ENCODE results near the gene ZNF30. TPM values are rescaled to one million over a fixed set of nuclear protein-coding genes. Genes with fewer than 3 reads are reported as not detected.

ZNF30 gene
- total RNA-seq, 1 experiment from 2014 or later: 8.3 TPM

- no peak for DNase-seq
- peaks cover 44 to 50% (median 45%) of the 10 kb centered on the region in 3 experiments for H3K36me3 Mint-ChIP-seq (ENCODE audit: insufficient read depth in 1 of 3, low read depth in 3 of 3)
Observed at GRCh38 chr19:34962687-34963572, 36.2 kb downstream of the ZNF30 start.

More at GRCh38 chr19:34962687-34963572, 36.2 kb downstream of the ZNF30 start:
- Histone ChIP-seq H3K27ac (ENCODE audit: insufficient read length, low read depth, low read length) (no peak overlapping the region), H3K79me1 (ENCODE audit: insufficient read depth, low read depth, low read length, poor library complexity, severe bottlenecking) (no peaks in the 10 kb centered on the region), H4K5ac (ENCODE audit: insufficient read length, low read depth, low read length) (no peak overlapping the region), H3K4me2 (ENCODE audit: insufficient read depth, insufficient read length, low read length) (peak overlapping the region; percentile 84), H3K4me1 (ENCODE audit: insufficient read depth, low read length) (peaks cover 6% of the 10 kb centered on the region; the same call in 1 of the 2 replicates), H3K23me2 (ENCODE audit: insufficient read length, low read depth, low read length, poor library complexity, severe bottlenecking) (peaks cover 6% of the 10 kb centered on the region), H2BK20ac (ENCODE audit: low read depth, low read length, poor library complexity, severe bottlenecking) (no peak overlapping the region), H4K20me1 (ENCODE audit: control insufficient read depth, insufficient read depth, insufficient read length) (no peaks in the 10 kb centered on the region), H3K4ac (ENCODE audit: low read depth, low read length) (no peak overlapping the region), H3K14ac (ENCODE audit: insufficient read depth, low read length) (no peak overlapping the region), H3K18ac (ENCODE audit: insufficient read length, low read depth, low read length) (no peak overlapping the region), H2BK5ac (ENCODE audit: insufficient read length, low read length) (no peak overlapping the region), H2BK120ac (ENCODE audit: low read depth, low read length, poor library complexity, severe bottlenecking) (no peak overlapping the region), H3K27me3 (ENCODE audit: insufficient read depth, low read length) (no peaks in the 10 kb centered on the region), H3K79me2 (ENCODE audit: insufficient read depth, low read length) (peaks cover 2% of the 10 kb centered on the region; the same call in 1 of the 2 replicates), H3K56ac (ENCODE audit: insufficient read length, low read depth, low read length) (no peak overlapping the region), H4K91ac (ENCODE audit: insufficient read length, low read depth, low read length) (no peak overlapping the region), H2AFZ (ENCODE audit: low read length) (no peak overlapping the region), H2BK12ac (ENCODE audit: insufficient read length, low read depth, low read length) (no peak overlapping the region), H3K23ac (ENCODE audit: insufficient read length, low read depth, low read length) (no peak overlapping the region), H3T11ph (ENCODE audit: low read length) (no peak overlapping the region), H3K9ac (ENCODE audit: extremely low read depth, insufficient read length, low read length) (no peak overlapping the region), H2AK5ac (ENCODE audit: insufficient read length, low read length) (no peak overlapping the region), H2BK15ac (ENCODE audit: low read depth, low read length) (no peak overlapping the region), H3K9me3 (ENCODE audit: control insufficient read depth, low read depth, low read length) (peaks cover 23% of the 10 kb centered on the region), H4K8ac (replicated peaks; ENCODE audit: insufficient read length, low read depth, low read length) (no peak overlapping the region)
- peaks cover 30% of the 10 kb centered on the region for H3K27me3 Mint-ChIP-seq (ENCODE audit: low read depth)
- H3K9me3 Mint-ChIP-seq: peaks cover 46 to 59% of the 10 kb centered on the region in 2 experiments
- no CpG with 5 or more reads among the region's 14 CpGs for WGBS (ENCODE audit: extremely low coverage, insufficient read length, low lambda C conversion rate)
- H3K4me1 Mint-ChIP-seq: peaks cover 19 to 31% of the 10 kb centered on the region in 2 experiments
- H3K4me3 Mint-ChIP-seq: peak overlapping the region; percentile 82 to 90
- TF ChIP-seq, protein P1, sequence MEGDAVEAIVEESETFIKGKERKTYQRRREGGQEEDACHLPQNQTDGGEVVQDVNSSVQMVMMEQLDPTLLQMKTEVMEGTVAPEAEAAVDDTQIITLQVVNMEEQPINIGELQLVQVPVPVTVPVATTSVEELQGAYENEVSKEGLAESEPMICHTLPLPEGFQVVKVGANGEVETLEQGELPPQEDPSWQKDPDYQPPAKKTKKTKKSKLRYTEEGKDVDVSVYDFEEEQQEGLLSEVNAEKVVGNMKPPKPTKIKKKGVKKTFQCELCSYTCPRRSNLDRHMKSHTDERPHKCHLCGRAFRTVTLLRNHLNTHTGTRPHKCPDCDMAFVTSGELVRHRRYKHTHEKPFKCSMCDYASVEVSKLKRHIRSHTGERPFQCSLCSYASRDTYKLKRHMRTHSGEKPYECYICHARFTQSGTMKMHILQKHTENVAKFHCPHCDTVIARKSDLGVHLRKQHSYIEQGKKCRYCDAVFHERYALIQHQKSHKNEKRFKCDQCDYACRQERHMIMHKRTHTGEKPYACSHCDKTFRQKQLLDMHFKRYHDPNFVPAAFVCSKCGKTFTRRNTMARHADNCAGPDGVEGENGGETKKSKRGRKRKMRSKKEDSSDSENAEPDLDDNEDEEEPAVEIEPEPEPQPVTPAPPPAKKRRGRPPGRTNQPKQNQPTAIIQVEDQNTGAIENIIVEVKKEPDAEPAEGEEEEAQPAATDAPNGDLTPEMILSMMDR (conservative IDR thresholded peaks at IDR 0.05): no peak
- no peak overlapping the region for H3K27ac Mint-ChIP-seq

Data from H9 (cell line).